ENCODE measurements around the gene PLPP2. TPM values are rescaled to one million over a fixed set of nuclear protein-coding genes. Genes with fewer than 3 reads are reported as not detected.

Gene PLPP2
- total RNA-seq, 2 donors from 2014 or later = 40.1 to 76.6 TPM

- Histone ChIP-seq H3K4me1 (replicated peaks) (no peaks in the 10 kb centered on the region), H3K27ac (no peak overlapping the region), H3K27me3 (replicated peaks; ENCODE audit: insufficient read depth) (no peaks in the 10 kb centered on the region), H3K36me3 (peaks cover 0 to 7% of the 10 kb centered on the region in 2 donors), H3K9me3 (no peaks in the 10 kb centered on the region), H3K4me3 (no peak overlapping the region)
- no peak for DNase-seq (ENCODE audit: low spot score)
- WGBS = 95% methylated on average over 10 of the region's 10 CpGs
- intact Hi-C loops (cut with DNase I) = no loop called here
- TF ChIP-seq POLR2AphosphoS5 (IDR thresholded peaks at IDR 0.05) (no peak), POLR2A (IDR thresholded peaks at IDR 0.05) (no peak)
Measured at GRCh38 chr19:317710-318508, 26.7 kb upstream of the PLPP2 start.

GRCh38 chr19:315811-316210, 24.6 kb upstream of the PLPP2 start:
- Histone ChIP-seq H3K27me3 (replicated peaks; ENCODE audit: insufficient read depth) (no peaks in the 10 kb centered on the region), H3K4me1 (replicated peaks) (no peaks in the 10 kb centered on the region), H3K36me3 (peaks cover 0 to 15% of the 10 kb centered on the region in 2 donors), H3K9me3 (no peaks in the 10 kb centered on the region), H3K27ac (no peak overlapping the region), H3K4me3 (no peak overlapping the region)
- WGBS = 84% methylated on average over 8 of the region's 8 CpGs
- TF ChIP-seq POLR2AphosphoS5 (IDR thresholded peaks at IDR 0.05) (no peak), POLR2A (IDR thresholded peaks at IDR 0.05) (no peak), CTCF (IDR thresholded peaks at IDR 0.05) (no peak)
- no peak for DNase-seq (ENCODE audit: low spot score)
- intact Hi-C loops (cut with DNase I) = no loop called here

GRCh38 chr19:313988-314815, 23.0 kb upstream of the PLPP2 start:
- intact Hi-C loops (cut with DNase I) = no loop called here

GRCh38 chr19:313169-313987, 22.2 kb upstream of the PLPP2 start:
- Histone ChIP-seq H3K4me3 (no peak overlapping the region), H3K4me1 (replicated peaks) (no peaks in the 10 kb centered on the region), H3K27me3 (replicated peaks; ENCODE audit: insufficient read depth) (no peaks in the 10 kb centered on the region), H3K27ac (no peak overlapping the region), H3K9me3 (no peaks in the 10 kb centered on the region), H3K36me3 (peaks cover 0 to 17% of the 10 kb centered on the region in 2 donors)
- intact Hi-C loops (cut with DNase I) = no loop called here
- TF ChIP-seq POLR2AphosphoS5 (IDR thresholded peaks at IDR 0.05) (no peak), POLR2A (IDR thresholded peaks at IDR 0.05) (no peak)
- no peak for DNase-seq (ENCODE audit: low spot score)
- 66% methylated on average over 23 of the region's 23 CpGs for WGBS

More at GRCh38 chr19:313988-314815, 23.0 kb upstream of the PLPP2 start:
- no peaks in the 10 kb centered on the region for H3K4me1 ChIP-seq (replicated peaks)
- no peak overlapping the region for H3K4me3 ChIP-seq
- H3K27ac ChIP-seq = no peak overlapping the region
- DNase-seq (ENCODE audit: low spot score) = no peak
- H3K27me3 ChIP-seq (replicated peaks; ENCODE audit: insufficient read depth) = no peaks in the 10 kb centered on the region
- 90% methylated on average over 22 of the region's 22 CpGs for WGBS
- TF ChIP-seq POLR2AphosphoS5 (IDR thresholded peaks at IDR 0.05) (no peak), CTCF (IDR thresholded peaks at IDR 0.05) (no peak), POLR2A (IDR thresholded peaks at IDR 0.05) (no peak)
- H3K9me3 ChIP-seq = no peaks in the 10 kb centered on the region
- H3K36me3 ChIP-seq = peaks cover 0 to 13% of the 10 kb centered on the region in 2 donors

GRCh38 chr19:311813-312261, 20.6 kb upstream of the PLPP2 start:
- Histone ChIP-seq H3K27me3 (replicated peaks; ENCODE audit: insufficient read depth) (no peaks in the 10 kb centered on the region), H3K9me3 (no peaks in the 10 kb centered on the region), H3K4me1 (replicated peaks) (no peaks in the 10 kb centered on the region), H3K27ac (no peak overlapping the region), H3K4me3 (peak overlapping the region in 1 of 2 donors; percentile 2), H3K36me3 (peaks cover 9 to 28% of the 10 kb centered on the region in 2 donors)
- WGBS = 91% methylated on average over 33 of the region's 33 CpGs
- intact Hi-C loops (cut with DNase I) = no loop called here
- DNase-seq (ENCODE audit: low spot score) = no peak
- TF ChIP-seq POLR2A (IDR thresholded peaks at IDR 0.05) = no peak
- TF ChIP-seq CTCF (IDR thresholded peaks at IDR 0.05) = no peak
- no peak for TF ChIP-seq POLR2AphosphoS5 (IDR thresholded peaks at IDR 0.05)

Measured in prostate gland (tissue), 2 donors.